Calu3 (cell line): ENCODE data around the gene SKAP1. TPM values are rescaled to one million over a fixed set of nuclear protein-coding genes. Genes with fewer than 3 reads are reported as not detected.

Experiments used
- BruUV-seq: library from RNA; stranded (reverse); fragments of 400-500 nt; replicated peaks from 2 replicates; lab custom pipeline; 2021; lab: Mats Ljungman, UMichigan
- CTCF ChIA-PET: fragments of 300-600 bp; sonication (Branson Sonifier 250); formaldehyde crosslinking; loops from one replicate; lab custom pipeline; 2022; ENCODE audit warnings: antibody characterized with exemption; lab: Charles Lee
- DNase-seq: peaks from one replicate; pipeline ENCODE4 v3.0.0; 2022
- H3K27ac Mint-ChIP-seq: one replicate; pipeline ENCODE4 v1.8.0; 2022; ENCODE audit warnings: mixed read lengths; ENCODE audit not compliant: unreplicated experiment
- H3K27me3 Mint-ChIP-seq: one replicate; pipeline ENCODE4 v1.8.0; 2022; ENCODE audit warnings: mixed read lengths; ENCODE audit not compliant: unreplicated experiment
- H3K36me3 Mint-ChIP-seq: one replicate; pipeline ENCODE4 v1.8.0; 2022; ENCODE audit warnings: mild to moderate bottlenecking, moderate library complexity, mixed read lengths; ENCODE audit not compliant: insufficient read depth, unreplicated experiment
- H3K4me1 Mint-ChIP-seq: one replicate; pipeline ENCODE4 v1.8.0; 2022; ENCODE audit warnings: mild to moderate bottlenecking, low read depth, mixed read lengths; ENCODE audit not compliant: unreplicated experiment
- H3K4me3 Mint-ChIP-seq: one replicate; pipeline ENCODE4 v1.8.0; 2022; ENCODE audit warnings: mild to moderate bottlenecking, low read depth, moderate library complexity, mixed read lengths; ENCODE audit not compliant: unreplicated experiment
- H3K9me3 Mint-ChIP-seq: one replicate; pipeline ENCODE4 v1.8.0; 2022; ENCODE audit warnings: low read depth, mixed read lengths; ENCODE audit not compliant: unreplicated experiment
- intact Hi-C: fragments of 100-400 bp; cut with micrococcal nuclease; formaldehyde crosslinking; loops from one replicate; pipeline ENCODE4 v1.10.0; 2022; ENCODE audit not compliant: unreplicated experiment
- total RNA-seq: library from RNA; stranded (reverse); gene quantifications from 2 replicates; pipeline ENCODE4 v1.2.3, GENCODE V29; 2022
- TF ChIP-seq, protein P1 (sequence below): fragments of 200-600 bp; IDR thresholded peaks from one replicate; pipeline ENCODE4 v1.8.0; 2022; ENCODE audit warnings: antibody characterized with exemption; ENCODE audit not compliant: unreplicated experiment

Gene SKAP1
- total RNA-seq, 1 experiment from 2014 or later: 4.4 TPM

DNA sequence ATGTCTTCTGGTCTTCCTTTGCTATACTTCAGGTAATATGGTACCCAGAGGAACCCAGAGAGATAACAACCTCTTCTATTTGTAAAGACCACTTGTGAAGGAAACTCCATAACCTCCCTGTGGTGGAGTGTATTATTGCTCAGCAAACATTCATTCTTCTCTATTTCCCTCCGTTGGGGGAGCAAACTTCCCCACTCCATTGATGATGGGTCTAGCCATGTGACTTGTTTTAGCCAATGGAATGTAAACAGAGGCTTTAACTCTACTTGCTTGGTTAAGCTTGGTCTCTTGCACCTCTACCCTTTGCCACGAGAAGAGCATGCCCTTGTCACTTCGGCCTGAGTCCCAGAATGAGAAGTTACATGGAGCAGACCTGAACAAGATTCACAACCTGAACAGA is 30.0 kb upstream of the SKAP1 start:
- TF ChIP-seq, protein P1, sequence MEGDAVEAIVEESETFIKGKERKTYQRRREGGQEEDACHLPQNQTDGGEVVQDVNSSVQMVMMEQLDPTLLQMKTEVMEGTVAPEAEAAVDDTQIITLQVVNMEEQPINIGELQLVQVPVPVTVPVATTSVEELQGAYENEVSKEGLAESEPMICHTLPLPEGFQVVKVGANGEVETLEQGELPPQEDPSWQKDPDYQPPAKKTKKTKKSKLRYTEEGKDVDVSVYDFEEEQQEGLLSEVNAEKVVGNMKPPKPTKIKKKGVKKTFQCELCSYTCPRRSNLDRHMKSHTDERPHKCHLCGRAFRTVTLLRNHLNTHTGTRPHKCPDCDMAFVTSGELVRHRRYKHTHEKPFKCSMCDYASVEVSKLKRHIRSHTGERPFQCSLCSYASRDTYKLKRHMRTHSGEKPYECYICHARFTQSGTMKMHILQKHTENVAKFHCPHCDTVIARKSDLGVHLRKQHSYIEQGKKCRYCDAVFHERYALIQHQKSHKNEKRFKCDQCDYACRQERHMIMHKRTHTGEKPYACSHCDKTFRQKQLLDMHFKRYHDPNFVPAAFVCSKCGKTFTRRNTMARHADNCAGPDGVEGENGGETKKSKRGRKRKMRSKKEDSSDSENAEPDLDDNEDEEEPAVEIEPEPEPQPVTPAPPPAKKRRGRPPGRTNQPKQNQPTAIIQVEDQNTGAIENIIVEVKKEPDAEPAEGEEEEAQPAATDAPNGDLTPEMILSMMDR: no peak
- Mint-ChIP-seq H3K9me3 (no peaks in the 10 kb centered on the region), H3K4me1 (peaks cover 16% of the 10 kb centered on the region), H3K4me3 (no peak overlapping the region), H3K27ac (no peak overlapping the region), H3K27me3 (peaks cover 37% of the 10 kb centered on the region), H3K36me3 (peaks cover 15% of the 10 kb centered on the region)
- CTCF ChIA-PET: interaction anchor here (1.5 kb wide), 1 partner anchor 195 kb away, joined by 4 read pairs; no protein-coding TSS in a partner anchor
- DNase-seq: no peak
- intact Hi-C loops: no loop called here
- BruUV-seq: no TSS peak

DNA sequence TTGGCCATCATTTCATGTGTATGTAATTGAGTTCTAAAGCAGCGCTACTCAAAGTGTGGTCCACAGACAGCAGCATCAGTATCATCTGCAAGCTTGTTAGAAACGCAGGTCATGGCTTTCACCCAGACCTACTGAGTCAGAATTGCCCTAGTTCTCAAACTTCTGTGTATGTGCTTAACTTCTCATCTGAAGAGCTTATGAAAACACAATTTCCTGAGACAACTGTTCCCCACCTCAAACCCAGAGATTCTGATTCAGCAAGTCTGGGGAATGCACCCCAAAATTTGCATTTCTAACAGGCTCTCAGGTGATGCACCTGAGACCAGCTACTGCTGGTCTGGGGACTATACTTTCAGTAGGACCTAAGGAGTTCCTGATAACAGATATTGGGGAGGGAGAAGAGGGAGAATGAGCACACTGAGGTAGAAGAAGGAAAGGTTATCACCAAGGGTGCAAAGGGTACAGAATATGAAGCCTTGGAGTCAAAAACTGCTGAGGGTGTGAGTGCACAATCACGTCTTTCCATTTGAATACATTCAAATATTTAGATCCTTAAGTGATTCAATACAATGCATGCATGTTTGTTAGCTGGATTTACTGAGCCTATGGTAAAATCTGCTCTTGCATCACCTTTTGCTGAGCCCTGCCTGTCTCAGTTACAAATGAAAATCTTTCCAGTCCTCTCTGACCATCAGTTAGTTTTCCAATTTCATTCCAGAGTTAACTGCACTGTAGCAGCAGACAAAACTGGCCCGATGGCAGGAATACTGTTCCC is 29.2 kb upstream of the SKAP1 start:
- H3K9me3 Mint-ChIP-seq: no peaks in the 10 kb centered on the region
- TF ChIP-seq, protein P1: no peak
- intact Hi-C loops: loop anchor here (5.0 kb wide), 1 partner anchor 107 kb away; no protein-coding TSS in a partner anchor
- CTCF ChIA-PET: interaction anchor here (1.5 kb wide), 1 partner anchor 194 kb away, joined by 4 read pairs; no protein-coding TSS in a partner anchor
- no peak overlapping the region for H3K27ac Mint-ChIP-seq
- no TSS peak for BruUV-seq
- H3K27me3 Mint-ChIP-seq: peaks cover 37% of the 10 kb centered on the region
- no peak overlapping the region for H3K4me3 Mint-ChIP-seq
- DNase-seq: no peak
- peaks cover 15% of the 10 kb centered on the region for H3K36me3 Mint-ChIP-seq
- H3K4me1 Mint-ChIP-seq: peaks cover 16% of the 10 kb centered on the region

DNA sequence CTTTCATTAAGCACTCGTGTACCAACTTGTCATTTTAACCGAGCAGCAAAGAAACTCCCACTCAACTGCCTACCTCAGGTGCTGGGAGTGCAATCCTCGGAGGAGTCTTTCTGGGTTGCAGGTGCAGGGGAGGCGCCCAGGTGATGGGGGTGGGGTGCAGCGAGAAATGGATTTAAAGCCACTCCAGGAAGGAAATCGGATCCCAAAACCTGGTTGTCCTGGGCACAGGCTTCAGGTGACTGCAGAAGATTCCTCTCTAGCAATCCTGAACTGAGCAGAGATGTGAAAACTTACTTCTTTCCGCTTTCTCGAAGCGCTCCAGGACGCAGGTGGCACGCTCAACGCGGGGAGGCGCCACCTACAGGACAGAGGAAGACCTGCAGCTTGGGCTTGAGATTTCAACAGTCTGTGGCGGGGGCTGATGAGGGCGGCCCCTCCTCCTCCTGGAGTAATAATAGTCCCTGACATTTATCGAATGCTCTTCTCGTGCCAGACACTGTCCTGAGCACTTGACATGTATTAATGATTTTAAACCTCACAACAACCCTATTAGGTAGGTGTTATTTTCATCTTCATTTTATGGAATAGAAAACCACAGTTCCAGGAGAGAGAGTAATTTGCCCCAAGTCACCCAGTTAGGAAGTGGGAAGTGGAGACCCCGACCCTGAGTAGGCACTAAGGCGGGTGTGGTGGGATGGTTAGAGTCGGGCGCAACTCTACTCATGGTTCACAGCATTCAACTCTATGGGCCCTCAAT is 27.2 kb upstream of the SKAP1 start:
- Mint-ChIP-seq H3K27ac (no peak overlapping the region), H3K9me3 (no peaks in the 10 kb centered on the region), H3K4me3 (peak overlapping the region; percentile 70), H3K27me3 (peaks cover 20% of the 10 kb centered on the region), H3K36me3 (peaks cover 15% of the 10 kb centered on the region), H3K4me1 (peaks cover 16% of the 10 kb centered on the region)
- DNase-seq: peak; percentile 86
- TF ChIP-seq, protein P1: peak; percentile 100
- intact Hi-C loops: loop anchor here (5.0 kb wide), 1 partner anchor 105 kb away; no protein-coding TSS in a partner anchor
- CTCF ChIA-PET: interaction anchor here (0.6 to 2.1 kb wide), 10 partner anchors 9 to 198 kb away, joined by 3 to 5 read pairs (median 3); no protein-coding TSS in a partner anchor
- BruUV-seq: no TSS peak

DNA sequence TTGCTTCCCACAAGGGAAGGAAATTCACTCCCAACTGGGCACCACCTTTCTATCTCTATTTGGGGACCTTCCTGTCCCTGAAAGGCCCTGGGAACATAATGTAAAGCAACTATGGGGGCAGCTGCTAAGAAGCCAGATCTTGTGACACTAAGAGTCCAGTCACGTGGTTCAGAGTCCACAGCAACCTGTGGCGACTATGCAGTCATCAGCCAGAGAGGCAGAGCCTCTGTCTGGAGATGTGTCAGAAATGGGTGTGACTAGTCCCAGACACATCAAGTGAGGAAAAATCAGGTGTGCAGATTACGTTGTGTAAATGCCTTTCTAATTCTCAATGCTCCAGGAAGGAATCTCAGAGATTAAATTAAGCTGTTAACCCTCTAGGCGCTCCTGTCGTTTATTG is 26.6 kb upstream of the SKAP1 start:
- no TSS peak for BruUV-seq
- Mint-ChIP-seq H3K4me3 (peak overlapping the region; percentile 70), H3K4me1 (peaks cover 16% of the 10 kb centered on the region), H3K36me3 (peaks cover 15% of the 10 kb centered on the region), H3K9me3 (no peaks in the 10 kb centered on the region), H3K27me3 (peaks cover 14% of the 10 kb centered on the region), H3K27ac (peak overlapping the region; percentile 45)
- CTCF ChIA-PET: interaction anchor here (1.0 to 2.1 kb wide), 8 partner anchors 10 to 197 kb away, joined by 3 to 5 read pairs (median 3); no protein-coding TSS in a partner anchor
- TF ChIP-seq, protein P1: no peak
- intact Hi-C loops: loop anchor here (5.0 kb wide), 1 partner anchor 104 kb away; no protein-coding TSS in a partner anchor
- peak; percentile 67 for DNase-seq
